Heart right ventricle (tissue), 16 donors: ENCODE results near the gene FRY. TPM values are rescaled to one million over a fixed set of nuclear protein-coding genes. Genes with fewer than 3 reads are reported as not detected.
"Not testable (repeated sequence)": the region's sequence is repeated elsewhere in the genome, so short reads cannot be mapped to it uniquely, and the experiment has no call there.

Experiments
- ATAC-seq, 8 donors: fragments of 200-7000 bp; cut with Tn5 transposase; one replicate each; pipeline ENCODE4 v1.9.1; 2020; ENCODE audit warnings: mild to moderate bottlenecking in 8 of 8, moderate library complexity in 8 of 8, moderate number of reproducible peaks in 1 of 8
- DNase-seq, 2 donors: peaks; one replicate each; pipeline ENCODE4 v3.0.0-alpha.2; 2020
- H3K27ac ChIP-seq, 10 donors: fragments of 200-600 bp; sonication (generic) in 2 of 10; one replicate each; pipeline versions ENCODE4 v1.5.0 to v1.8.0; 2020 to 2022; ENCODE audit warnings: mild to moderate bottlenecking in 3 of 10
- H3K27me3 ChIP-seq, 7 donors: fragments of 200-600 bp; one replicate each; pipeline ENCODE4 v1.8.0; 2021 to 2022; ENCODE audit warnings: mild to moderate bottlenecking in 2 of 7
- H3K36me3 ChIP-seq, 9 donors: fragments of 200-600 bp; sonication (generic) in 1 of 9; one replicate each; pipeline versions ENCODE4 v1.5.0 to v1.8.0; 2020 to 2022; ENCODE audit warnings: mild to moderate bottlenecking in 2 of 9
- H3K4me1 ChIP-seq, 9 donors: fragments of 200-600 bp; sonication (generic) in 1 of 9; one replicate each; pipeline versions ENCODE4 v1.5.0 to v1.8.0; 2020 to 2022; ENCODE audit warnings: mild to moderate bottlenecking in 4 of 9
- H3K4me3 ChIP-seq, 10 donors: fragments of 200-600 bp; sonication (generic) in 2 of 10; one replicate each; pipeline versions ENCODE4 v1.5.0 to v1.8.0; 2020 to 2022; ENCODE audit warnings: mild to moderate bottlenecking in 7 of 10, moderate library complexity in 2 of 10
- H3K9me3 ChIP-seq, 11 donors: fragments of 200-600 bp in 10 of 11; sonication (generic) in 2 of 11; one replicate each; pipeline versions ENCODE4 v1.5.0 to v1.8.0; 2013 to 2022; ENCODE audit warnings: mild to moderate bottlenecking in 2 of 11, control low read depth in 1 of 11, moderate library complexity in 1 of 11
- WGBS, 2 donors: extraction: QIAGEN DNeasy Blood & Tissue Kit; methylation state at CpG; one replicate each; pipeline ENCODE4 v1.1.7; 2013; ENCODE audit warnings: inconsistent platforms in 1 of 2; 5-methylcytosine and 5-hydroxymethylcytosine counted together
- intact Hi-C, 10 donors: fragments of 100-400 bp; cut with DNase I; formaldehyde crosslinking; loops; one replicate each; pipeline versions ENCODE4 v1.11.1 to v1.14.2; 2022
- polyA plus RNA-seq, 2 donors: library from polyadenylated mRNA; stranded (reverse); fragments of 200-250 nt; gene quantifications; one replicate each; pipeline ENCODE4 v1.2.3, GENCODE V29; 2013
- total RNA-seq, 10 donors: library from RNA; stranded (reverse); fragmentation: NEBNext Ultra II Directional in 3 of 10; extraction: Animal tissue kit (Norgen Biotek cat#: 25700) in 3 of 10; gene quantifications; one replicate each; pipeline versions ENCODE4 v1.2.1 to v1.2.4, GENCODE V29; 2021 to 2023
- TF ChIP-seq, protein P1 (sequence below), 9 donors: fragments of 200-600 bp; sonication (generic) in 2 of 9; IDR thresholded peaks; one replicate each; pipeline versions ENCODE4 v1.5.0 to v1.8.0; 2021 to 2022; ENCODE audit warnings: antibody characterized with exemption in 9 of 9, mild to moderate bottlenecking in 5 of 9, moderate library complexity in 1 of 9
- donor health status: Arrhythmogenic right ventricular cardiomyopathy.
- donor health status: ischemic (EF 13 %, LVEDD 7.1; RV severe dilation, severe dysfunction).
- donor health status: healthy with polysubstance abuse.
- donor health status: DM: no; HTN: yes; CAD: no.
- donor health status: DM: no; HTN: no; CAD: no.
- donor health status: ischemic (EF 25% LVEDD 6.9; RV normal size, moderate dysfunction).
- donor health status: ischemic (EF 25% LVEDD 5.7; RV mildly dilated, moderate dysfunction).
- donor health status: healthy.
- donor health status: DM: yes; HTN: yes; CAD: no.
- donor health status: Ischemic cardiomyopathy.
- donor health status: ischemic (EF 35%, LVEDD 5.7; RV mildly dilated, moderate dysfunction).
- donor health status: nonischemic (EF 11% LVEDD 7.7; RV severe dilation, severe dysfunction).
- donor health status: DM: yes; HTN: yes; CAD: no.
- donor health status: PGD.
- donor health status: ischemic (EF 29% LVEDD 5.4; RV normal size, mild dysfunction).
- donor health status: nonischemic (EF 23%, LVEDD 6.1; RV moderate dilation, normal function).

The FRY gene
- total and polyA plus RNA-seq, 12 donors = 24.9 to 268 (median 207) TPM

GRCh38 chr13:31986676-31987470 is 44.7 kb upstream of the FRY start:
- no peak overlapping the region for H3K27ac ChIP-seq
- intact Hi-C loops = no loop called here
- no peaks in the 10 kb centered on the region for H3K27me3 ChIP-seq
- peaks cover 0 to 30% (median 10%) of the 10 kb centered on the region in 9 donors for H3K4me1 ChIP-seq
- no peak for ATAC-seq
- WGBS, 2 donors = 61 to 71% methylated on average over 5 of the region's 5 CpGs
- DNase-seq = no peak
- peaks cover 0 to 4% (median 0%) of the 10 kb centered on the region in 11 donors for H3K9me3 ChIP-seq
- H3K4me3 ChIP-seq = no peak overlapping the region
- peaks cover 0 to 4% (median 0%) of the 10 kb centered on the region in 9 donors for H3K36me3 ChIP-seq
- TF ChIP-seq, protein P1, sequence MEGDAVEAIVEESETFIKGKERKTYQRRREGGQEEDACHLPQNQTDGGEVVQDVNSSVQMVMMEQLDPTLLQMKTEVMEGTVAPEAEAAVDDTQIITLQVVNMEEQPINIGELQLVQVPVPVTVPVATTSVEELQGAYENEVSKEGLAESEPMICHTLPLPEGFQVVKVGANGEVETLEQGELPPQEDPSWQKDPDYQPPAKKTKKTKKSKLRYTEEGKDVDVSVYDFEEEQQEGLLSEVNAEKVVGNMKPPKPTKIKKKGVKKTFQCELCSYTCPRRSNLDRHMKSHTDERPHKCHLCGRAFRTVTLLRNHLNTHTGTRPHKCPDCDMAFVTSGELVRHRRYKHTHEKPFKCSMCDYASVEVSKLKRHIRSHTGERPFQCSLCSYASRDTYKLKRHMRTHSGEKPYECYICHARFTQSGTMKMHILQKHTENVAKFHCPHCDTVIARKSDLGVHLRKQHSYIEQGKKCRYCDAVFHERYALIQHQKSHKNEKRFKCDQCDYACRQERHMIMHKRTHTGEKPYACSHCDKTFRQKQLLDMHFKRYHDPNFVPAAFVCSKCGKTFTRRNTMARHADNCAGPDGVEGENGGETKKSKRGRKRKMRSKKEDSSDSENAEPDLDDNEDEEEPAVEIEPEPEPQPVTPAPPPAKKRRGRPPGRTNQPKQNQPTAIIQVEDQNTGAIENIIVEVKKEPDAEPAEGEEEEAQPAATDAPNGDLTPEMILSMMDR (IDR thresholded peaks at IDR 0.05) = no peak

DNA sequence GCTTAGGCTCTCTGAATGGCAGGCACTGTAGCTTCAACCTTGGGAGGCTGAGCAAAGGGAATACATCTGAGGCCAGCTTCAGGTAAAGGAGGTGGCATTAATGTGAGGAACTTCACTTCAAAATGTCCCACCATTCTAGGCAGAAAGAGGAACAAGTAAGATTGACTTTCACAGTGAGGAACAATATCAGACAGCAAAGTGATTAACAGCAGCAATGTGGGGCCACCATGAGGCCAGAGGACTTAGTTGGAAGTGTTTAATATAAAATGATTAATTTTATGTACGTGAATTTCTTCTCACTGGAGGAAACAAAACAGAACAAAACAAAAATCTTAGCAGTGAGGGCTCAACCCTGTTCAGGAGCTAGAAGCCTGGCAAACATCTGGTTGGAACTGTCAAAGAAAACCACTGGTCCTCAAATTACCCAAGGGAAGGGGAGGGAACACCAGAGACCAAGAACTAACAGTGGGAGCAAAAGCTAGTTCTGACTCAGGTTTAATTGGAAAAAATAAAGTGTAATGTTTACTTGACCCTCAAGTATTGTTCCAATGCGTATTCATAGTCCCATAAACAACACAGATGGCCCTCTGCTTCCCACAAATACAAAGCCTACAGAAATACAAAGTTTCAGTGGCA is 43.9 kb upstream of the FRY start:
- TF ChIP-seq, protein P1 (IDR thresholded peaks at IDR 0.05) = no peak
- no peak overlapping the region for H3K27ac ChIP-seq
- DNase-seq = no peak

GRCh38 chr13:31994367-31994766 is 37.2 kb upstream of the FRY start:
- H3K27me3 ChIP-seq, intact Hi-C loops, H3K9me3 ChIP-seq, H3K36me3 ChIP-seq, ATAC-seq, H3K4me3 ChIP-seq, DNase-seq, H3K27ac ChIP-seq: not testable (repeated sequence)
- H3K4me1 ChIP-seq = peaks cover 0 to 28% (median 13%) of the 10 kb centered on the region in 9 donors
- 96 to 97% methylated on average over 6 of the region's 6 CpGs for WGBS, 2 donors

More for the DNA sequence above, 43.9 kb upstream of the FRY start:
- H3K36me3 ChIP-seq = peaks cover 0 to 4% (median 0%) of the 10 kb centered on the region in 9 donors
- no peak for ATAC-seq
- intact Hi-C loops = loop anchor here in 1 of 10 donors (1.0 kb wide), 1 partner anchor 16 kb away; no protein-coding TSS in a partner anchor
- no peak overlapping the region for H3K4me3 ChIP-seq
- no peaks in the 10 kb centered on the region for H3K27me3 ChIP-seq
- H3K9me3 ChIP-seq = peaks cover 0 to 4% (median 0%) of the 10 kb centered on the region in 11 donors
- WGBS, 2 donors = 76 to 80% methylated on average over 2 of the region's 2 CpGs
- H3K4me1 ChIP-seq = peaks cover 0 to 22% (median 10%) of the 10 kb centered on the region in 9 donors

DNA sequence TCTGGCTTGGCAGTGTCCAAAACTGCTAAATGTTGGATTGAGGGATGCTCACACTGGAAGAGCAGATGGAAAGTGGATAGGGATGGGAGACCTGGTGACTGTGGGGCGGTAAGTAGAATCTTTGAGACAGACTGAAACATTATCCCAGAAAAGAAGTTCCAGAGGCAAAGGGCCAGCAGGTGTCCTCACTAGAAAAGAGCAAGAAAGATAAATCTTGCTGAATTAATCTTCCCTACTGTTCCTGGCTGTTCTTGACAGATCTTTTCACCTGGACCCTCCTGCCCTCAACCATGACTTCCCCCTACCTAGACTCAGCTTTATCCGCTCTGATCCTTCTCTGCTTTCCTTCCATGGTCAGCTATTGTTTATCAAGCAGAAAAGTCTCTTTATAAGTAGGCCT is 35.0 kb upstream of the FRY start:
- no peak overlapping the region for H3K27ac ChIP-seq
- ATAC-seq (no peak), DNase-seq (no peak)
- 40 to 79% methylated on average over 2 of the region's 2 CpGs for WGBS, 2 donors
- H3K27me3 ChIP-seq = no peaks in the 10 kb centered on the region
- TF ChIP-seq, protein P1 (IDR thresholded peaks at IDR 0.05) = no peak
- H3K9me3 ChIP-seq = peaks cover 0 to 6% (median 0%) of the 10 kb centered on the region in 11 donors
- intact Hi-C loops = no loop called here
- H3K4me3 ChIP-seq = no peak overlapping the region
- no peaks in the 10 kb centered on the region for H3K36me3 ChIP-seq
- H3K4me1 ChIP-seq = peaks cover 2 to 35% (median 19%) of the 10 kb centered on the region in 9 donors
